HepG2 (cell line): ENCODE data around the gene PEX7. TPM values are rescaled to one million over a fixed set of nuclear protein-coding genes. Genes with fewer than 3 reads are reported as not detected.
"Not testable (repeated sequence)": the region's sequence is repeated elsewhere in the genome, so short reads cannot be mapped to it uniquely, and the experiment has no call there.

Source experiments
- ATAC-seq: fragments of 200-7000 bp; cut with Tn5 transposase; 3 replicates; pipeline ENCODE4 v1.9.1; 2020; ENCODE audit warnings: mild to moderate bottlenecking, moderate library complexity
- BruUV-seq: library from RNA; stranded (reverse); fragments of 400-500 nt; replicated peaks from 2 replicates; lab custom pipeline; 2021; lab: Mats Ljungman, UMichigan
- CTCF ChIA-PET: fragments of 300-600 bp; formaldehyde crosslinking; extraction: SDS; loops from one replicate; lab custom pipeline; 2021; ENCODE audit warnings: low total read pairs, inconsistent platforms, low intra/inter-chr PET ratio; lab: Yijun Ruan, JAX
- POLR2A ChIA-PET: fragments of 350-600 bp; sonication (Branson Sonifier 250); formaldehyde crosslinking; loops from one replicate; lab custom pipeline; 2020; ENCODE audit warnings: antibody characterized with exemption, inconsistent platforms; lab: Yijun Ruan, JAX
- DNase-seq: peaks from one replicate; pipeline ENCODE4 v3.0.0-alpha.2; 2015; ENCODE audit warnings: low spot score
- FAIRE-seq: peaks from 3 replicates; lab custom pipeline; 2011; peaks lifted over from hg19 to GRCh38; lab: Jason Lieb, UNC
- H2AFZ ChIP-seq: one replicate; pipeline ENCODE4 v1.6.1; 2011; ENCODE audit warnings: low read length, inconsistent platforms
- H3K27ac ChIP-seq: fragments of 300-600 bp; 3 replicates; pipeline ENCODE4 v1.8.0; 2011; ENCODE audit warnings: mixed run types, mild to moderate bottlenecking, mixed read lengths, low read length, inconsistent platforms; ENCODE audit not compliant: insufficient read depth; ENCODE audit errors: extremely low read length
- H3K27me3 ChIP-seq, 2 experiments: fragments of 200-600 bp in 1 of 2; 2 replicates in 1 of 2; 3 replicates in 1 of 2; pipeline versions ENCODE4 v1.6.0 to v1.8.0; 2011; ENCODE audit warnings: low read length in 2 of 2, mild to moderate bottlenecking in 2 of 2, moderate library complexity in 2 of 2, inconsistent platforms in 1 of 2; ENCODE audit not compliant: insufficient read depth in 2 of 2, control insufficient read depth in 1 of 2
- H3K36me3 ChIP-seq, 2 experiments: fragments of 200-600 bp in 1 of 2; replicated peaks in 1 of 2; 2 replicates in 1 of 2; 3 replicates in 1 of 2; pipeline versions ENCODE4 v1.5.1 to v1.8.0; 2011; ENCODE audit warnings: low read length in 2 of 2, inconsistent platforms in 1 of 2; ENCODE audit not compliant: insufficient read depth in 2 of 2, control insufficient read depth in 1 of 2
- H3K4me1 ChIP-seq: 2 replicates; pipeline ENCODE4 v1.5.1; 2012; ENCODE audit warnings: low read length, inconsistent platforms; ENCODE audit not compliant: insufficient read depth
- H3K4me2 ChIP-seq: 2 replicates; pipeline ENCODE4 v1.6.0; 2011; ENCODE audit warnings: low read depth, low read length, inconsistent platforms
- H3K4me3 ChIP-seq, 3 experiments: fragments of 200-600 bp in 1 of 3; sonication (generic), shearing (Covaris generic) in 1 of 3; replicated peaks in 1 of 3; 2 replicates each; pipeline ENCODE4 v1.5.1; 2011 to 2016; ENCODE audit warnings: low read length in 3 of 3, inconsistent platforms in 2 of 3, low read depth in 2 of 3, mild to moderate bottlenecking in 2 of 3, control low read depth in 1 of 3, mixed read lengths in 1 of 3; ENCODE audit not compliant: insufficient read depth in 1 of 3
- H3K79me2 ChIP-seq: one replicate; pipeline ENCODE4 v1.6.1; 2011; ENCODE audit warnings: low read length, inconsistent platforms; ENCODE audit not compliant: insufficient read depth
- H3K9ac ChIP-seq: 2 replicates; pipeline ENCODE4 v1.6.0; 2011; ENCODE audit warnings: mild to moderate bottlenecking, low read depth, low read length, inconsistent platforms; ENCODE audit not compliant: insufficient read depth
- H3K9me3 ChIP-seq: 2 replicates; pipeline ENCODE4 v1.5.1; 2012; ENCODE audit warnings: mild to moderate bottlenecking, low read length
- H4K20me1 ChIP-seq: 2 replicates; pipeline ENCODE4 v1.6.0; 2011; ENCODE audit warnings: inconsistent platforms, mild to moderate bottlenecking, low read length, moderate library complexity; ENCODE audit not compliant: insufficient read depth
- CHD4 ChIP-seq: fragments of 200-600 bp; sonication (generic); IDR thresholded peaks from 2 replicates; pipeline ENCODE4 v1.7.0; 2017; ENCODE audit warnings: mild to moderate bottlenecking, low read length, borderline replicate concordance
- CTCF ChIP-seq: sonication (generic); formaldehyde crosslinking; IDR thresholded peaks from 2 replicates; pipeline ENCODE4 v1.5.0; 2020; ENCODE audit warnings: mild to moderate bottlenecking, missing genetic modification reagents, moderate library complexity
- DDIT3 ChIP-seq: sonication (generic); formaldehyde crosslinking; IDR thresholded peaks from 2 replicates; pipeline ENCODE4 v1.4.0; 2020; ENCODE audit warnings: mild to moderate bottlenecking, missing genetic modification reagents
- FOXA1 ChIP-seq, 2 experiments: fragments of 450-650 bp in 1 of 2; sonication (generic) in 1 of 2; formaldehyde crosslinking in 1 of 2; IDR thresholded peaks; 2 replicates each; pipeline versions ENCODE4 v1.4.0 to v1.6.1; 2016 to 2020; ENCODE audit warnings: missing genetic modification reagents in 1 of 2
- RFXANK ChIP-seq: IDR thresholded peaks from 2 replicates; pipeline ENCODE4 v1.6.1; 2016
- ZC3H13 ChIP-seq: sonication (generic); formaldehyde crosslinking; IDR thresholded peaks from 2 replicates; pipeline ENCODE4 v1.8.1; 2023; ENCODE audit warnings: mild to moderate bottlenecking, missing genetic modification reagents, moderate library complexity
- ZNF121 ChIP-seq: sonication (generic); formaldehyde crosslinking; IDR thresholded peaks from 2 replicates; pipeline ENCODE4 v1.5.0; 2020; ENCODE audit warnings: mild to moderate bottlenecking, missing genetic modification reagents
- ZNF362 ChIP-seq: sonication (generic); formaldehyde crosslinking; IDR thresholded peaks from 2 replicates; pipeline ENCODE4 v1.4.0; 2020; ENCODE audit warnings: missing genetic modification reagents, mild to moderate bottlenecking, borderline replicate concordance
- ZNF777 ChIP-seq: sonication (generic); formaldehyde crosslinking; IDR thresholded peaks from 2 replicates; pipeline ENCODE4 v1.4.0; 2020; ENCODE audit warnings: missing genetic modification reagents
- WGBS: methylation state at CpG from one replicate; pipeline ENCODE4 v1.1.6; 2017; ENCODE audit warnings: low lambda C conversion rate; 5-methylcytosine and 5-hydroxymethylcytosine counted together
- in situ Hi-C: cut with HindIII; loops from 2 replicates; pipeline ENCODE4 v1.10.0; 2017; ENCODE audit warnings: low pct_unique_long_range_greater_than_20kb; ENCODE audit not compliant: extremely low pct_ligation_motif_present
- intact Hi-C: fragments of 100-400 bp; cut with micrococcal nuclease; formaldehyde crosslinking; loops from one replicate; pipeline ENCODE4 v1.10.0; 2022; ENCODE audit not compliant: unreplicated experiment
- polyA plus RNA-seq, 8 experiments: library from polyadenylated mRNA; depleted of rRNA in 3 of 8; stranded (reverse) in 7 of 8; unstranded in 1 of 8; fragments of >200 nt; fragmentation: Illumina TruSeq in 4 of 8; extraction: Trizol in 4 of 8; gene quantifications; 2 replicates each; pipeline versions ENCODE4 v1.2.1 to v1.2.3, GENCODE V29; 2011 to 2016; ENCODE audit warnings: low read depth in 4 of 8, missing spikeins in 1 of 8, mixed read lengths in 1 of 8; ENCODE audit not compliant: insufficient read depth in 1 of 8
- total RNA-seq, 5 experiments: library from RNA; depleted of rRNA; stranded (reverse); fragments of >200 nt; fragmentation: Illumina TruSeq; extraction: Trizol; gene quantifications; 2 replicates each; pipeline ENCODE4 v1.2.3, GENCODE V29; 2016; ENCODE audit warnings: low read depth in 1 of 5
- TF ChIP-seq, protein P1 (sequence below): sonication (generic); formaldehyde crosslinking; IDR thresholded peaks from 2 replicates; pipeline ENCODE4 v1.4.0; 2020; ENCODE audit warnings: mild to moderate bottlenecking, missing genetic modification reagents

Gene PEX7
- total and polyA plus RNA-seq, 2 of the 13 experiments (the other 11 are each of a cell fraction or from before 2014, with no cell fraction given): 0.04 to 0.53 TPM

- TF ChIP-seq CTCF (CRISPR knock-in tag) (peak; percentile 66), ZNF121 (CRISPR knock-in tag) (no peak), ZC3H13 (CRISPR knock-in tag) (no peak), FOXA1 (IDR thresholded peaks at IDR 0.05) (no peak), FOXA1 (CRISPR knock-in tag; IDR thresholded peaks at IDR 0.05) (0 out of 2 replicates have a peak, but pooled peaks have one; percentile 8), ZNF777 (CRISPR knock-in tag) (no peak), RFXANK (CRISPR knock-in tag) (no peak), ZNF362 (CRISPR knock-in tag) (no peak), DDIT3 (CRISPR knock-in tag) (no peak), CHD4 (no peak)
- TF ChIP-seq, protein P1, sequence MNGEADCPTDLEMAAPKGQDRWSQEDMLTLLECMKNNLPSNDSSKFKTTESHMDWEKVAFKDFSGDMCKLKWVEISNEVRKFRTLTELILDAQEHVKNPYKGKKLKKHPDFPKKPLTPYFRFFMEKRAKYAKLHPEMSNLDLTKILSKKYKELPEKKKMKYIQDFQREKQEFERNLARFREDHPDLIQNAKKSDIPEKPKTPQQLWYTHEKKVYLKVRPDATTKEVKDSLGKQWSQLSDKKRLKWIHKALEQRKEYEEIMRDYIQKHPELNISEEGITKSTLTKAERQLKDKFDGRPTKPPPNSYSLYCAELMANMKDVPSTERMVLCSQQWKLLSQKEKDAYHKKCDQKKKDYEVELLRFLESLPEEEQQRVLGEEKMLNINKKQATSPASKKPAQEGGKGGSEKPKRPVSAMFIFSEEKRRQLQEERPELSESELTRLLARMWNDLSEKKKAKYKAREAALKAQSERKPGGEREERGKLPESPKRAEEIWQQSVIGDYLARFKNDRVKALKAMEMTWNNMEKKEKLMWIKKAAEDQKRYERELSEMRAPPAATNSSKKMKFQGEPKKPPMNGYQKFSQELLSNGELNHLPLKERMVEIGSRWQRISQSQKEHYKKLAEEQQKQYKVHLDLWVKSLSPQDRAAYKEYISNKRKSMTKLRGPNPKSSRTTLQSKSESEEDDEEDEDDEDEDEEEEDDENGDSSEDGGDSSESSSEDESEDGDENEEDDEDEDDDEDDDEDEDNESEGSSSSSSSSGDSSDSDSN (CRISPR knock-in tag): no peak
Measured at GRCh38 chr6:136846046-136846445, 23.7 kb downstream of the PEX7 start (continued).

- H3K4me2 ChIP-seq, POLR2A ChIA-PET, ATAC-seq, H4K20me1 ChIP-seq, BruUV-seq, H3K4me3 ChIP-seq, DNase-seq, in situ Hi-C loops, H3K4me1 ChIP-seq, H3K27me3 ChIP-seq, H3K79me2 ChIP-seq, H3K9me3 ChIP-seq, FAIRE-seq, H2AFZ ChIP-seq, H3K36me3 ChIP-seq, H3K27ac ChIP-seq, H3K9ac ChIP-seq: not testable (repeated sequence)
- intact Hi-C loops: loop anchor here (1.0 to 5.0 kb wide), 4 partner anchors 81 to 204 kb away; no protein-coding TSS in a partner anchor
- 76% methylated on average over 4 of the region's 4 CpGs for WGBS
- CTCF ChIA-PET: interaction anchor here (1.0 to 1.4 kb wide), 2 partner anchors 202 to 795 kb away, joined by 3 to 8 read pairs; no protein-coding TSS in a partner anchor
Measured at GRCh38 chr6:136846477-136846876, 24.1 kb downstream of the PEX7 start.

- in situ Hi-C loops, POLR2A ChIA-PET, H3K4me1 ChIP-seq, H3K27me3 ChIP-seq, H3K4me3 ChIP-seq, H3K36me3 ChIP-seq, ATAC-seq, H3K79me2 ChIP-seq, BruUV-seq, H3K9ac ChIP-seq, H3K27ac ChIP-seq, H3K9me3 ChIP-seq, H2AFZ ChIP-seq, H3K4me2 ChIP-seq, H4K20me1 ChIP-seq, FAIRE-seq, CTCF ChIA-PET: not testable (repeated sequence)
- intact Hi-C loops: loop anchor here (5.0 kb wide), 3 partner anchors 117 to 208 kb away; no protein-coding TSS in a partner anchor
- 7% methylated on average over 4 of the region's 4 CpGs for WGBS
- DNase-seq: peak; percentile 58
Measured at GRCh38 chr6:136849979-136850563, 27.7 kb downstream of the PEX7 start.
